Esophagus muscularis mucosa (tissue), 4 donors: ENCODE results near the gene TRIM36. TPM values are rescaled to one million over a fixed set of nuclear protein-coding genes. Genes with fewer than 3 reads are reported as not detected.

Experiments
- DNase-seq: peaks from one replicate; pipeline ENCODE4 v3.0.0-alpha.2; 2017; ENCODE audit errors: extremely low spot score
- H3K27ac ChIP-seq, 4 donors: fragments of 200-600 bp; sonication (generic); replicated peaks in 1 of 4; 1 replicate in 3 of 4; 2 replicates in 1 of 4; pipeline ENCODE4 v1.5.1; 2016 to 2019; ENCODE audit warnings: mild to moderate bottlenecking in 1 of 4
- H3K27me3 ChIP-seq, 4 donors: fragments of 200-600 bp; sonication (generic); one replicate each; pipeline versions ENCODE4 v1.5.1 to v1.6.0; 2016 to 2019
- H3K36me3 ChIP-seq, 4 donors: fragments of 200-600 bp; sonication (generic); one replicate each; pipeline ENCODE4 v1.5.1; 2016 to 2019
- H3K4me1 ChIP-seq, 4 donors: fragments of 200-600 bp; sonication (generic); one replicate each; pipeline ENCODE4 v1.5.1; 2016 to 2019
- H3K4me3 ChIP-seq, 4 donors: fragments of 200-600 bp; sonication (generic); 1 replicate in 2 of 4; 2 replicates in 2 of 4; pipeline ENCODE4 v1.5.1; 2016 to 2019; ENCODE audit warnings: mild to moderate bottlenecking in 4 of 4, moderate library complexity in 1 of 4
- H3K9me3 ChIP-seq, 4 donors: fragments of 200-600 bp; sonication (generic); 1 replicate in 3 of 4; 2 replicates in 1 of 4; pipeline ENCODE4 v1.5.1; 2016 to 2019
- CTCF ChIP-seq, 3 experiments: fragments of 200-600 bp in 2 of 3; fragments of 450-650 bp in 1 of 3; sonication (generic) in 2 of 3; IDR thresholded peaks; one replicate each; pipeline ENCODE4 v1.5.1; 2017 to 2019; ENCODE audit warnings: antibody characterized with exemption in 3 of 3, mild to moderate bottlenecking in 2 of 3, moderate library complexity in 1 of 3
- EP300 ChIP-seq: sonication (generic); formaldehyde crosslinking; IDR thresholded peaks from one replicate; pipeline ENCODE4 v1.6.1; 2017; ENCODE audit warnings: antibody characterized with exemption
- POLR2A ChIP-seq: fragments of 450-650 bp; IDR thresholded peaks from one replicate; pipeline ENCODE4 v1.6.1; 2017; ENCODE audit warnings: antibody characterized with exemption, moderate library complexity, mild to moderate bottlenecking, low read depth
- POLR2AphosphoS5 ChIP-seq, 2 donors: sonication (generic); formaldehyde crosslinking; IDR thresholded peaks; one replicate each; pipeline ENCODE4 v1.6.1; 2017; ENCODE audit warnings: antibody characterized with exemption in 2 of 2
- WGBS: methylation state at CpG from one replicate; pipeline ENCODE4 v1.1.5; 2018; 5-methylcytosine and 5-hydroxymethylcytosine counted together
- intact Hi-C: fragments of 100-400 bp; cut with DNase I; formaldehyde crosslinking; loops from one replicate; pipeline ENCODE4 v1.15.1; 2023
- total RNA-seq, 4 donors: library from RNA; depleted of rRNA; stranded (reverse); fragments of >200 nt; gene quantifications; one replicate each; pipeline versions ENCODE4 v1.1.0 to v1.2.1, GENCODE V29; 2016

TRIM36 gene
- total RNA-seq, 4 donors from 2014 or later: 1.3 to 5.7 (median 2.8) TPM

- 37% methylated on average over 2 of the region's 2 CpGs for WGBS
- H3K27ac ChIP-seq: no peak overlapping the region
- no peaks in the 10 kb centered on the region for H3K27me3 ChIP-seq
- no peak for DNase-seq
- no peaks in the 10 kb centered on the region for H3K36me3 ChIP-seq
- TF ChIP-seq EP300: no peak
- TF ChIP-seq POLR2AphosphoS5 (IDR thresholded peaks at IDR 0.05): no peak
- TF ChIP-seq CTCF (IDR thresholded peaks at IDR 0.05): no peak
- no peaks in the 10 kb centered on the region for H3K4me1 ChIP-seq
- intact Hi-C loops: no loop called here
- no peak overlapping the region for H3K4me3 ChIP-seq
- no peaks in the 10 kb centered on the region for H3K9me3 ChIP-seq
These were observed 37.2 kb downstream of the TRIM36 start for GRCh38 chr5:115132465-115132864.

GRCh38 chr5:115126303-115126702 is 43.4 kb downstream of the TRIM36 start:
- intact Hi-C loops: no loop called here
- Histone ChIP-seq H3K27me3 (no peaks in the 10 kb centered on the region), H3K9me3 (no peaks in the 10 kb centered on the region), H3K36me3 (no peaks in the 10 kb centered on the region), H3K4me1 (peaks cover 0 to 5% (median 0%) of the 10 kb centered on the region in 4 donors), H3K4me3 (no peak overlapping the region), H3K27ac (no peak overlapping the region)
- TF ChIP-seq CTCF (IDR thresholded peaks at IDR 0.05) (no peak), POLR2A (no peak), POLR2AphosphoS5 (IDR thresholded peaks at IDR 0.05) (no peak), EP300 (no peak)
- no peak for DNase-seq
- 29% methylated on average over 5 of the region's 5 CpGs for WGBS

- Histone ChIP-seq H3K4me1 (peaks cover 0 to 5% (median 0%) of the 10 kb centered on the region in 4 donors), H3K9me3 (no peaks in the 10 kb centered on the region), H3K27ac (no peak overlapping the region), H3K4me3 (no peak overlapping the region), H3K36me3 (no peaks in the 10 kb centered on the region), H3K27me3 (no peaks in the 10 kb centered on the region)
- intact Hi-C loops: no loop called here
- no peak for DNase-seq
- TF ChIP-seq POLR2AphosphoS5 (IDR thresholded peaks at IDR 0.05) (no peak), POLR2A (no peak), CTCF (IDR thresholded peaks at IDR 0.05) (no peak), EP300 (no peak)
- 71% methylated on average over 1 of the region's 1 CpG for WGBS
These were observed 45.0 kb downstream of the TRIM36 start for GRCh38 chr5:115124741-115125140.

GRCh38 chr5:115116001-115116400 is 53.7 kb downstream of the TRIM36 start:
- H3K27ac ChIP-seq: no peak overlapping the region
- TF ChIP-seq POLR2AphosphoS5 (IDR thresholded peaks at IDR 0.05) (no peak), EP300 (no peak)
- no peaks in the 10 kb centered on the region for H3K27me3 ChIP-seq
- intact Hi-C loops: no loop called here
- peaks cover 0 to 7% (median 2%) of the 10 kb centered on the region in 4 donors for H3K9me3 ChIP-seq
- no peak overlapping the region for H3K4me3 ChIP-seq
- no peaks in the 10 kb centered on the region for H3K4me1 ChIP-seq
- no peak for DNase-seq
- no peaks in the 10 kb centered on the region for H3K36me3 ChIP-seq

- H3K36me3 ChIP-seq: no peaks in the 10 kb centered on the region
- peaks cover 0 to 4% (median 0%) of the 10 kb centered on the region in 4 donors for H3K27me3 ChIP-seq
- no peaks in the 10 kb centered on the region for H3K9me3 ChIP-seq
- intact Hi-C loops: no loop called here
- H3K4me1 ChIP-seq: no peaks in the 10 kb centered on the region
- H3K4me3 ChIP-seq: no peak overlapping the region
- 69% methylated on average over 5 of the region's 5 CpGs for WGBS
- H3K27ac ChIP-seq: no peak overlapping the region
- no peak for DNase-seq
- TF ChIP-seq EP300: no peak
- TF ChIP-seq POLR2A: no peak
- TF ChIP-seq CTCF (IDR thresholded peaks at IDR 0.05): no peak
- no peak for TF ChIP-seq POLR2AphosphoS5 (IDR thresholded peaks at IDR 0.05)
These were observed 59.9 kb downstream of the TRIM36 start for GRCh38 chr5:115109840-115110239.
